ENCODE measurements around the gene MPHOSPH6.
"Not testable (repeated sequence)": the region's sequence is repeated elsewhere in the genome, so short reads cannot be mapped to it uniquely, and the experiment has no call there.

Gene MPHOSPH6, protein sequence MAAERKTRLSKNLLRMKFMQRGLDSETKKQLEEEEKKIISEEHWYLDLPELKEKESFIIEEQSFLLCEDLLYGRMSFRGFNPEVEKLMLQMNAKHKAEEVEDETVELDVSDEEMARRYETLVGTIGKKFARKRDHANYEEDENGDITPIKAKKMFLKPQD

DNA sequence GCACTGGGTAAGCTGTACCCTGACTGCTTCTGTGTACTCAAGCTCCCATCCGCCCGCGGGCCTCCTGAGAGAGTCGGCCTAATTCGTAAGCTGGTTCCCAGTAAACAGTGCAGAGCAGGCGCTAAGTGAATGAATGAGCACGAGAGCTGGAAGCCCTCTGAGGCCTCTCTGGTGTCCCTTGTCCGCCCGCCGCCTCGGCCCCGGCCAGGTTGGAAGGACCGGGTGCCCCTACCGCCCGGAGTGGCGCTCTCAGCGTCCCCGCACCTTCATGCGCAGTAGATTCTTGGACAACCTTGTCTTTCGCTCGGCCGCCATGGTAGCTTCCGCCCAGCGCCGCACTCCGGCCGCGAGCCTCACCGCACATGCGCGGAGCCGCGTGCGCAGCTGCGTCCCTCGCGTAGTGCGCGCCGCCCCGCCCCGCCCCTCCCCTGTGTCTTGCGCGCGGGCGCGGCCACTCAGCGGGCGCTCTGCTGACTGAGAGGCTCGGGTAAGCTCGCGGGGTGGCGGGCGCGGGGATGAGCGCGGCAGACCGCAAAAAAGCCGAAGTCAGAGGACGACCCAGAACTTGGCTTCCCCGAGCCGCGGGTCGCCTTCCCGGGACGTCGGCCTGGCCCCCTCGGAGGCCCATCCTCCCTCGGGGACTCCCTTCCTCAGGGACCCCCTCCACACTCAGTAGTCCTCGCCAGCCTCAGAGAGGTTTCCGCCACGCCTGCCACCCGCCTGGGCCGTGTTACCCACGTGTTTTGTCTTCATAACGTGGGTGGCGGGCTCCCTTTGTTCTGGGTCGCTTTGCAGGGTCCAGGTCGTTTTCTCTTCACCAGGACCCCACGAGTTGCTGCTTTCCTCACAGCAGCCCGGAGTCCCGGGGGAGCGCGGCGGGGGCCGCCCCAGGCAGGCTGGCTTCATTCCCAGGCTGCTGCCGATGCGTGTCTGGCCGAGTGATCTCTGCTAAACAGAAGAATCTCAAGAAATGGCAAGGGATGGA lies at the start of gene MPHOSPH6:
Gene MPHOSPH6 (minus strand): TSS at position 364 of the 985 bp plus-strand sequence. CDS start 49 bp downstream, at position 315.
- peak; percentile 97 for DNase-seq

DNA sequence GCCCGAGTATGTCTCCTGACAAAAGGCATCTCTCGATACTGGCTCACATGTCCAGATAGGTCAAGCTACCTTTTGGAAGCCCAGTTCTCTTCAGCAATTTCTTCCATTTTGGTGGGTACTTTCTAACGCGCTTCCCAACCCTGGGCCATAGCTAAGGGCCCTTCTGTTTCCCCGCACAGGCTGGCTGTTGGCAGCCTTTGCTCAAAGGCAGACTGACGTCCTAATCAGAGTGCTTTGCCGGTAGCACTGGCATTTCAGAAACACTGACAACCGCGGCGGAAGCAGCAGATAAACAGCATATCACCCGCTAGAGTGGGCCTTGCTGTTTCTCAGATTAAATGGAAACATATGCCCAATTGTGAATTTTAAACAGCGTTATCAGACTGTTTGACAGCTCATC lies 49.3 kb upstream of the MPHOSPH6 start:
- no peak for DNase-seq

DNA sequence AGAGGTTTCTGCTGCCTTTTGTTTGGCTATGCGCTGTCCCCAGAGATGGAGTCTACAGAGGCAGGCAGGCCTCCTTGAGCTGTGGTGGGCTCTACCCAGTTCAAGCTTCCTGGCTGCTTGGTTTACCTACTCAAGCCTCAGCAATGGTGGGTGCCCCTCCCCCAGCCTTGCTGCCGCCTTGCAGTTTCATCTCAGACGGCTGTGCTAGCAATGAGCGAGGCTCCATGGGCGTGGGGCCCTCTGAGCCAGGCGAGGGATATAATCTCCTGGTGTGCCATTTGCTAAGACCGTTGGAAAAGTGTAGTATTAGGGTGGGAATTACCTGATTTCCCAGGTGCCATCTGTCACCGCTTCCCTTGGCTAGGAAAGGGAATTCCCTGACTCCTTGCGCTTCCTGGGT lies 39.3 kb upstream of the MPHOSPH6 start:
- not testable (repeated sequence) for DNase-seq

DNA sequence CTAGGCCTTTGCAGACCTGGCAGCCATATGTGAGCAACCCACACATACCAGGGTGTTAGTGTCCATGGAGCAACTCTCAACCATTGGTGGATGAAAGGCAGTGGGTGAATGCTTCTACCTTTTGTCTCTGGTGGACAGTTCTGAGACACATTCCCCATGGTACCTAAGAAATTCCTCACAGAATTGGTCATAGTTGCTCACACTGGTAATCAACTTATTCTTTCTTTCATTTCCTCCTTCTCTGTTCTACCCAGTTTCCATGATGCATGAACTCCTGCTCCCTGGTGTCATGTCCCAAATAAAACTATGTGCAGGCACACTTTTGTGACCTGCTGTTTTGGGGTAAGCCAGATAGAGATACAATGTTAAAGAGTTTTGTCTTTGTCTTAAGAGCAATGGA lies 33.2 kb upstream of the MPHOSPH6 start:
- no peak for DNase-seq

DNA sequence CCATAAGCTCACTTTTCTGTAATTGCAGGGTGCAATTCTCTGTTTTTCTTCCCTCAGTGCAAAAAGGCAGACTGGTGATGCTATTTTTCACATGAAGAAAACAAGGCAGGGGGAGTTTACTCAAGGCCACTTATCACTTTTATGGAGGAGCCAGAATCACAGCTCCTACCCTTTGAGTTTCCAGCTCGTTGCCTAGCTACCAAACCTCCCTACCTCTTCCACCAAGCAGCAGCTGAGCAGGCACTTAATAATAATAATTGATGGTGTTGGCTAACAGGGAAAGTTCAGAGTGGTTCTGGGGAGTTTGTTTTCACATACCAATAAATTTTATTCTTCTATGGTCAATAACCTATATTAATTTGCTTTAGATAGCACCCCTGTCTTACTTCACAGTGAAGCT lies 31.9 kb upstream of the MPHOSPH6 start:
- DNase-seq: no peak

DNA sequence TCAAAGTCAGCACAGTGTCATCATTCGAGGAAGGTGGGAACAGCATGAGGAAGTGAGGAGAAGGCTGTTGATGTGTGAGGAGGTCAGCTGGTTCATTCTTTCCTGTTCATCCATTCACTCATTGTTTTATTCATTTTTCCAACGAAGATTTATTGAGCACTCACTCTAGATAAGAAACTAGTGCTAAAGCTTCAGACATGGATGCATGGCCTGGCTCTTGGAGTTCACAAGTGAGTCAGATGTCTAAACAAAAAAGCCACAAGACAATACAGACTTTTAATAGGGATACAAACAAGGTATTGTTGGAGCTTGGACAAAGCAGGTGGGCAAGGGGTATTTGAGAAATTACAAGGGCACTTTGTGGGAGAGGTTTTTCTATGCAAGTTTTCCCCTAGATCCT lies 31.3 kb upstream of the MPHOSPH6 start:
- no peak for DNase-seq

DNA sequence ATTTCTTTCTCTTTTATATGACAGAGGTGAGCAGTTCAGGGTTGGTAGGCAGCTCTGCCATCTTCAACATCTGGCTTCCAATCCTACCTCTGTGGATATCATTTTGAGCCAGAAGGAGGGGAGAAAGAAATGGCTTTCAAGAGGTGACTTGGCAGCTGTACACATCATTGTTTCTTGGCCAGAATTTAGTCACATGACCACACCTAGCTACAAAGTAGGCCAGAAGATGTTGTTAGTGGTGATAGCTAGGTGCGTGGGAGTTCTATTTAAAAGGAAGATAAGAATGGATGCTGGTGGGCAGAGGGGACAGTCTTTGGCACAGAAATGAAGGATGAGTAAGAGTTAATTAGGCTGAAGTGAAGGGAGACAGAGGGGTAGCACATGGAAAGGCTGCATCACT lies 29.2 kb upstream of the MPHOSPH6 start:
- no peak for DNase-seq

DNA sequence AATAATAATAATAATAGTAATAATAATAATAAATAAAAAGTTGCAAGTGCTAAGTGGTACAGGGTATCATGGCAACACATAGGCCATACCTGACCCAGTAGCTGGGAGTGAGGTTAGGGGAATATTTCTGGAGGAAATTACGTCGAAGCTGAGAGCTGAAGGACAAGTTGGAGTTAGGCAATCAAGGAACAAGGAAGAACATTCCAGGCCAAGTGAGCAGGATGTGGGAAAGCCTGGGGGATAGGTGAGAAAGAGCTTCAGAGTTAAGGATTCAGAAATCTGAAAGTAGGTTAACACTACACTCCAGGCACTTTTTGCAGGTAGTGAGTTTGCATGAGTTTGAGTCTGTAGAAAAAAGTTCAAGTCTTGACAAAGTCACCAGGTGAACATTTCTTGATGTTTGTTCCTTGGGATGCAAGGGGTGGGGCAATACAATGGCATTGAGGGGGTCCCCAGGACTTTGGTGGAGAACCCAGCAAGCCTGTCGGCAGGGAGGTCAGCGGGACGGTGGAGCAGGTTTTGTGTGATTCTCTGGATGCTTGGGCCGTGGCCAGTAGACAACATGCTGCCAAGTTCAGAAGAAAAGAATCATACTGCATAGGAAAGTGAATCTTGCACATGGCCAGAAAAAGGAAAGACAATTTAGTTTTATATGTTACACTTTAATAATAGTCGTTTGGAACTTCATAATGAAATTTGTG lies 27.7 kb upstream of the MPHOSPH6 start:
- DNase-seq: no peak

DNA sequence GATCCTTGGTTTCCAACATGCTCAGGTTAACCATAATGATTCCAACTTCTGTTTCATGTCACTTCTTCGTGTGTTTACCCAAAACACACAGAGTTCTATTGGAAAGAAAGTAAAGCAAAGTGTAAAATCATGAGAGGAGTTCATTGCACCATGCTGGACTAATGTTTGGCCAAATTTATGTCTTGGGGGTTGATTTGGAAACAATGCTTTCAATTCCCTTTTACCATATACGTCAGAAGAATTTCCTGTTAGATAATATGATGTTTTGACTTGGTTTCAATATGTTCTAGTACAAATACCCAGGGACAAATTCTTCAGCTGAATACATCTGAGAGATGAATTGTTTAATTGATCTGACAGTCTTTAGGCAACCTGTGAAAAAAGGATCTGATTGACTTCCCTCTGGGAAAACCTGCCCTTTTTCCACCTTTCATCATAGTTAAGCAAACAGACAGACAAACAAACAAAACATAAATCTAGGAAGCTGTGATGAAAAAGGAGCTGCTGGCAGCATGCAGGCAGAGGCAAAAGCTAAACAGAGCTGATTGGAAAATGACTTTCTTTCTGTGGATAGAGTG lies 26.0 kb upstream of the MPHOSPH6 start:
- DNase-seq: peak; percentile 45

DNA sequence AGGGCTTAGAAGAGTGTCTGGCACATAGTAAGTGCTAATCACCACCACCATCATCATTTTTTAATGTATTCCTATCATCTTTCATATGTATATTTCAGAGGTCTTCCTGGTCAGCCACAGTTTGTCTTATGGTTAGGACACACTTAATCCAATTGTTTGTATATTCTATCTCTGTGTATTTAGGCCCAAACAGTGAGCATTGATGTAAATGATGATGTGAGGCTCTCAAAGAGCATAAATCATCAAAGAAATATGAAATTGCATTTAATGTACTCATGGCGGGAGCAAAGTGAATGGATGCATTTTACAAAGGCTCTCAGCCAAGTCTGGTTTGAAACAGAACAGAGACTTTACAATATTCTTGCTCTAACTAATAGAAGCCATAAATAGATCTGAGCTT lies 24.1 kb upstream of the MPHOSPH6 start:
- DNase-seq: no peak

DNA sequence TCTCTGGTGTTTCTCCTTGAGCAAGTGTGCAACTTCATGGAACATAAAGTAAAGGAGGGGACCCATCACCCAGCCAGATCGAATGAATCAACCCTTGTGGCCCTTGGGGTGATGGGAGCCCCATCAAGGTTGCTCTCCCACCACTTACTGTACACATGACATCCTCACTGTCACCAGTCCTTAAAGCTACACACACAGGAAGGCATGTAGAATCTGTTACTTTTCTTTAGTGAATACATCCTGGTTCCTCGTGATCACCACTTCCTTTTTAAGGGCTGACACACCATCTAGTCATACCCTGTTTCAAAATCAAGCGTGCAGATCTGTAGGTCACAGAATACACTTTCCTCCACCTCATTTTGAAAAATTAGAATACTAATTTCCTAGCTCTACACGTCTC lies 22.6 kb upstream of the MPHOSPH6 start:
- DNase-seq: no peak

DNA sequence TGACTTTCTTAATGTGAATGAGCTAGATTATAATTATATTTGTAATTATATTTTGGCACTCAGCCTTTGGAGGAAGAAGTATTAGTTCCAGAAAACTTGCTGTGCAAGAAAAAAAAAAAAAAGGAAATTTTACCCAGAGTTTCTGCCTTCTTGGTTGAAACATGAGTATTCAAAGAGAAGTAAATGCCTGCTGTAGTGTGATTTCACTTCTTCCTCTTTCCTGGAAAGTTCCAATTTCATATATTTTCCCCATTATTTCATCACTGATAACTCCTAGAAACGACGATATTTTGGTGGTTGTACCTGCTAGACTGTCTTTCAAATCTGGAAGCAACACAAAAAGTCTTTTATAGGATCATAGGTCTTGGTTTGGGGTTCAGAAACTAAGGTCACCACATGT lies 20.4 kb upstream of the MPHOSPH6 start:
- no peak for DNase-seq

DNA sequence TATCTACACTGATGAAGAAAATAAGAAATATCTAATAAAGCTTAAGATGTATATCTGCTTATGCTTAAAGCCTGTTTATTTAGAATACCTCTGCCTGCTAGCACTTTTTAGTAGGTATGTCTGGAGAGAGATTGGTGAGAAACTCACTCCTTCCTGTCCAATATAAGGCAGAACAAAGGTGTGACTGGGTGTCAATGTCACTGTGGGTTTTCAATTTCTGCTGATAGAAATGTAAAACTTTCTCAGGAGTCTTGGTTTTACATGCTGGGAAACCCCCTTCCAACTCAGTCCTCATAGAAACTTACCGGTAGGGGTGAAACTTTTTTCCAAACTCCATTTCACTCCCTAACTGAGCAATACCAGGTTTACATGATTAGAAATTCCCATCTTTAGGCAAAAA lies 17.8 kb upstream of the MPHOSPH6 start:
- no peak for DNase-seq

DNA sequence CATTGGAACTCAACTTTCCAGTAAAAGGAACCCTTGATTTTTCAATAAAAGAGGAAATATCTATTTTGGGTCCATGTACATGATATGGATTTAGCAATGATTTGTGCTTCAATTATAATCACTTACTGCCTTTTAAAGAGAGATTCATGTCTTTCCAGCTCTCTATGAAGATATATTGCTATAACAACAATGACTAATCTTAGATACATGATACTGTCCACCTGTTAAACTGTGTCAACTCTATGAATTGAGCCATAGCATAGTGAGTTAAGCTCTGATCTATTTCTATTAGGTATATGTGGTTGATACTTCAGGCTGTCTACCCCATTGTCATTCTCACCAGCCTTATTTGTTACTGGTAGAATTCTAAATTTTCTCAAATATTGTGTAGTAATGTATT lies 15.0 kb upstream of the MPHOSPH6 start:
- no peak for DNase-seq

DNA sequence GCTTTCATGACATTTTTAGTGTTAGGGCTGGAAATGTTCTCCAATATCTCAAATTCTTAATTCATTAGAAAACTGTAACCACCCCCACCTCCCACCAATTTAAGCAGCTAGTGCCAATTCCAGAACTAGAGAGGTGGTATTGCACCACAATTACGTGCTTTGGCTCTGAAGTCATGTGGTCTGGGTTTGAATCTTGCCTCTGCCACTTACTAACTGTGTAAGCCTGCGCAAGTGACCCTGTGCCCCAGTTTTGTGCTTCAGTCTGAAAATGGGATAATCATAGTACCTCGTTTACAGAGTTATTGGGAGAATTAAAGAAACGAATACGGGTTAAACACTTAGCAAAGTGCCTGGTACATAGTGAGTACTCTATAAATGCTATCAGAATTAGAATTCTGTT lies 14.2 kb upstream of the MPHOSPH6 start:
- no peak for DNase-seq

DNA sequence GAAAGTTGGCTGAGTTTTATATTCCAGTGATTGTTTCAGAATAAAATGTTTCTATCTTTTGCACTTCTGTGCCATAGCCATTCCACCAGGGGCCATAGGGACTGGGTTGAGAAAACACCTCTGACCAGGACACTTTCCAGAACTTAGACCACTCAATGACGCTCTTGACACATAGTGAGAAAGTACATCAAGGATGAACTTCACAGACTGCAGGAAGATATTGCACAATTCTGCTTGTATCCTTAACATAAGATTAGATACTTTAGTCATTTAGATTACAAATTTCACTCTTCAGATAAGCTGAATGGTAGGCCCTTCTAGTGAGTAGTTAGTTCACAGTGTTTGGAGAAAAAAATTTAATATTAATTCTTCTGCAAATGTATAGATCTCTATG lies 13.0 kb upstream of the MPHOSPH6 start:
- no peak for DNase-seq

DNA sequence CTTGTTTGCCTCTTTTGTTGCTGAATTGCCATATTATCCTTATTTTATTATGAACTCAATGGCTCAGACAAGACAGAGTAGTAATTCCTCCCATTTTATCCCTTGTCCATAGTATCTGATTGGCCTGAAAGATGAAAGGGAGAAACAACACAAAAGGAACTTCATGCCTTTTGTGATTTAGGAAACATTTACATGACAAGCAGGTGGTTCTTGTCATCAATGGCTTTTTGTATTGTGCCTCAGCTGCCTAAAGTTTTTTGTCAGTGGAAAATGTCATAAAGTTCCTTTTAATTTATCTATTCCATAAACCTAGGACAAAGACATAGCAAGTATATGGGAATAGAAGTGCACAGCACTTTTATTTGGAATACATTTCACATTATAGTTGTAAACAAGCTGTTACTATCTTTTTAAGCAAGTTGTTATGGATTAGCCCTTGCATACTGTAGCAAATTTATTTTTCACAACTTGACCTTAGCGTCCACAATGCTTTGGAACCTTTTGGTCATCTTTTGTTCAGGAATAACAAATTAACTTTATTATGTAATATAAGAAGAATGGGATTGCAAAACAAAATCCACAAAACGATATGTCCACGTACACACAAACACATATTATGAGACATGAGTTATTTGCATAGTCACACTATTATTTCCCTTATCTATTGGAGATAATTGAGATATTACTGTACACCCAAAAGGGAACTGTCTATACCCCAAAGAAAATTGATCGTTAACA lies 12.4 kb upstream of the MPHOSPH6 start:
- DNase-seq: no peak

DNA sequence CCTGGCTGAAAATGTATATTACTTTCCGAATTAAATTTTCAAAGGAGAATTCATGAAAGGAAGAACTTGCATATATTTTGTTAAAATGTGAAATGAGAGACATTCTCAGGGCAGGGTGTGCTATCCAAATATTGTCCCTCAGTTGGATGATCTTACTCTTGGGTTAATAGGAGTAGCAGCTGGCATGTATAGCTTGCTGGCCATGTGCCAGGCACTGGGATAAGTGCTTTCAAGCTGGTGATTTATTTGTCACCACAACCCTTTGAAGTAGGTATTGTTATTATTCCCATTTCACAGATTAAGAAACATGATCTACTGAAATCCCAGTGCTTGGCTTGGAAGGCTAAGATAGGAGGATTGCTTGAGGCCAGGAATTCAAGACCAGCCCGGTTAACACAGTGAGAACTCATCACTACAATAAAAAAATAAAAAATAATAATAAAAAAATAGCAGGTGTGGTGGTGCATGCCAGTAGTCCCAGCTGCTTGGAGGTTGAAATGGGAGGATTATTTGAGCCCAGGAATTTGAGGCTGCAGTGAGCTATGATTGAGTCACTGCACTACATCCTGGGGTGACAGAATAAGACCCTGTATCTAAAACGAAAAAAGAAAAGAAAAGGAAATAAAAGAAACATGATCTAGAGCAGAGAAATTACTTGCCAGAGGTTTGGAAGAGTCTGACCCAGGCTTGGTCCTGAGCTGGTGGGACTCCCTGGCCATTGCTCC lies 11.6 kb upstream of the MPHOSPH6 start:
- DNase-seq: no peak

DNA sequence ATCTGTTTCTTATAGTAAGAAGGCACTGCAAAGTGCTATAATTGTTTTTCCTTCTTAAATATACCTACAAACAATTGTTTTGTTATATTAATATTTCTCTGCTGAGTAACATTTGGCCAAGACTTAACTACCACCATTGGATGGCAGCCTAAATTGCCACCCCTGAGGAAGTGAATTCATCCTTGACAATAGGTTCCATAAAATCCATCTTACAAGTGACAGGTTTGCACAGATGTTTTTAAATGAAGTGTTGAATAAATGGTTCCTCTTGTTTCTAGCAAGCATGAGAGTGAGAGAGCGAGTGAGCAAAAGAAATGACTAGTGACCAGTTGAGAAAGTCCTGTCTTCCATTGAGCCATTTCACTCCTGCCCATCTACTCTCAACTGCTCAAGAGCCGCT lies 8.3 kb upstream of the MPHOSPH6 start:
- no peak for DNase-seq

DNA sequence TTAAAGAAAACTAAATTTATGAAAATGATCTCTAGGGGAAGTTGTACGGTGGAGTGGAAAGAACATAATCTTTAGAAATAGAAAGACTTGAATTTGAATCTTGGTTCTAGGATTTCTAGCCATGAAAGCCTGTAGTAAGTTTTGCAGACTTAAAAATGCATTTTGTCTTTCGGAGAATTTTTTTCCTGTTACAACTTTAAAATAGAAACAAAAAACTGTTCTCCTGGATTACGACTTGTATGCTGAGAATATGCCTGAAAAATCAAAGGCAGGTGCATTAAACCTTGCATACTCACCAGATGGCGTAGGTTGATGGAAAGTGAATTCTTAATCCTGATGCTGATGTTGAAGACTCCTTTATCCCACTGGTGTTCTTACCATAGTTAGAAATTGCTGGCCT lies 7.5 kb upstream of the MPHOSPH6 start:
- DNase-seq: no peak

DNA sequence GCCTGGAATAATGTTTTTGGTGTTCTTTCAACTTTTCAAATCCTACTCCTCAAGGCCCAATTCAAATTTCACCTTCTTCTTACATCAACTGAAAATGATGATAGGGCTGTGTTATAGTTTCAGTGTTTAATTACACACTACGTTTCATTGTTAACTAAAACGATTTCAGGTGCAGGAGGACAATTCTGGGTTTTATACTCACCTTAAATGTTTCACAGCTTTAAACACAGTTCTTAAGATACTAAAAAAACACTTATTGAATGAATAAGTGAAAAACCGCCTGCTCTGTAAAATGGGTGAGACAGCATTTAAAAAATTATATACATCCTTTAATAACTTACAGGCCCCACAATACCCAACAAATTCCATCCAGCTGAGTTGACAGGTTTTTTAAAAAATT lies 6.2 kb upstream of the MPHOSPH6 start:
- DNase-seq: no peak

DNA sequence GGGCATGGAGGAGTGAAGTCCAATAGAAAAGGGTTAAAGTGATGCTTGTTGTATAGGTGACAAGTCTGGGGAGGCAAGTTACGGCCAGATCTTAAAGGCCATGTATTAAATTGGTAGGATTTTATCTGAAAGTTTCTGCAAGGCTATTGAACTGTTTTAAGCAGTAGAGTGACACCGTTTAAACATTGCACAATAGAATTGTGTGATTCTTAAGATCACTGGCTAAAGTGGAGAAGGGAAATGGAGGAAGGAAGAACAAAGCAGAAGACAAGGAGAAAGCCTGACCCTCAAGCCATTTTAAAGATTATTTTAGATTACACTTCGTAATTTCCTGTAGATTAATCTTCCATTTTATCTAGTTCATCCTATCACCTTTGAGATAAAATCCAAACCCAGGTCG lies 5.6 kb upstream of the MPHOSPH6 start:
- DNase-seq: no peak

Measured in eye (tissue), 1 donor.